ENCODE results near the gene ZRANB3.

DNA sequence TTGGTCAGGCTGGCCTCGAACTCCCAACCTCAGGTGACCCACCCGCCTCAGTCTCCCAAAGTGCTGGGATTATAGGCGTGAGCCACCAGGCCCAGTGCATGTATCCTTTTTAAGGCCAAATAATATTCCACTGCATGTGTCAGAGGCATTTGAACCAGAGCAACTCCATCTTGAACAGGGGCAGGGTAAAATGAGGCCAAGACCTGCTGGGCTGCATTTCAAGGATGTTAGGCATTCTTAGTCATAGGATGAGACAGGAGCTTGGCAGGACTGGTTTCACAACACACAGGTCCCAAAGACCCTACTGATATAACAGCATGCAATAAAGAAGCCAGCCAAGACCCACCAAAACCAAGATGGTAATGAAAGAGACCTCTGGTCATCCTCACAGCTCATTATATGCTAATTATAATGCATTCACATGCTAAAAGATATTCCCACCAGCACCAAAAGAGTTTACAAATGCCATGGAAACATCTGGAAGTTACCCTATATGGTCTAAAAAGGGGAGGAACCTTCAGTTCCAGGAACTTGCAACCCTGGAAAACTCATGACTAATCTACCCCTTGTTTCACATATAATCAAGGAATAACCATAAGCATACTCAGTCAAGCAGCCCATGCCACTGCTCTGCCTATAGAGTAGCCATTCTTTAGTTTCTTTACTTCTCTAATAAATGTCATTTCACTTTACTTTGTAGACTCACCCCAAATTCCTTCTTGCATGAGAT is 274.3 kb downstream of the ZRANB3 start:
- TF ChIP-seq CTCF (conservative IDR thresholded peaks at IDR 0.05; ENCODE audit: low read depth, low read length) (no peak), EZH2 (IDR thresholded peaks at IDR 0.05; ENCODE audit: borderline replicate concordance, low read depth, low read length, poor library complexity, severe bottlenecking) (no peak)

Data from A673 (cell line).